ENCODE measurements around the gene RNF213. TPM values are rescaled to one million over a fixed set of nuclear protein-coding genes. Genes with fewer than 3 reads are reported as not detected.

Gene RNF213
- total RNA-seq, 1 experiment from 2014 or later, result 179 TPM

GRCh38 chr17:80384078-80384960, 123.7 kb downstream of the RNF213 start:
- DNase-seq, result no peak
- H3K27me3 ChIP-seq (ENCODE audit: insufficient read depth, low read depth), result no peaks in the 10 kb centered on the region
- no peaks in the 10 kb centered on the region for H3K4me1 ChIP-seq (replicated peaks; ENCODE audit: insufficient read depth)
- no peaks in the 10 kb centered on the region for H3K79me2 ChIP-seq (ENCODE audit: low read depth)
- no peak for TF ChIP-seq EZH2 (IDR thresholded peaks at IDR 0.05; ENCODE audit: low read depth)
- TF ChIP-seq, protein P1, sequence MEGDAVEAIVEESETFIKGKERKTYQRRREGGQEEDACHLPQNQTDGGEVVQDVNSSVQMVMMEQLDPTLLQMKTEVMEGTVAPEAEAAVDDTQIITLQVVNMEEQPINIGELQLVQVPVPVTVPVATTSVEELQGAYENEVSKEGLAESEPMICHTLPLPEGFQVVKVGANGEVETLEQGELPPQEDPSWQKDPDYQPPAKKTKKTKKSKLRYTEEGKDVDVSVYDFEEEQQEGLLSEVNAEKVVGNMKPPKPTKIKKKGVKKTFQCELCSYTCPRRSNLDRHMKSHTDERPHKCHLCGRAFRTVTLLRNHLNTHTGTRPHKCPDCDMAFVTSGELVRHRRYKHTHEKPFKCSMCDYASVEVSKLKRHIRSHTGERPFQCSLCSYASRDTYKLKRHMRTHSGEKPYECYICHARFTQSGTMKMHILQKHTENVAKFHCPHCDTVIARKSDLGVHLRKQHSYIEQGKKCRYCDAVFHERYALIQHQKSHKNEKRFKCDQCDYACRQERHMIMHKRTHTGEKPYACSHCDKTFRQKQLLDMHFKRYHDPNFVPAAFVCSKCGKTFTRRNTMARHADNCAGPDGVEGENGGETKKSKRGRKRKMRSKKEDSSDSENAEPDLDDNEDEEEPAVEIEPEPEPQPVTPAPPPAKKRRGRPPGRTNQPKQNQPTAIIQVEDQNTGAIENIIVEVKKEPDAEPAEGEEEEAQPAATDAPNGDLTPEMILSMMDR (conservative IDR thresholded peaks at IDR 0.05), result no peak
- no peaks in the 10 kb centered on the region for H3K36me3 ChIP-seq (ENCODE audit: low read depth)
- no peak overlapping the region for H3K4me3 ChIP-seq
- H3K4me2 ChIP-seq, result no peak overlapping the region
- no peak overlapping the region for H3K27ac ChIP-seq
- no peaks in the 10 kb centered on the region for H3F3A ChIP-seq (ENCODE audit: insufficient read depth, low read depth)
- CTCF ChIA-PET, result no interaction called here
- no peaks in the 10 kb centered on the region for H3K9me2 ChIP-seq (ENCODE audit: insufficient read depth)
- intact Hi-C loops (cut with micrococcal nuclease; ENCODE audit: unreplicated experiment), result no loop called here
- POLR2A ChIA-PET (ENCODE audit: unreplicated experiment), result no interaction called here
- no TSS peak for BruUV-seq (replicated peaks)
- H4K20me1 ChIP-seq (ENCODE audit: insufficient read depth), result no peaks in the 10 kb centered on the region; the same call in 1 of the 2 replicates
- H3K9me3 ChIP-seq (ENCODE audit: insufficient read depth, low read depth), result no peaks in the 10 kb centered on the region
- H2AFZ ChIP-seq, result no peak overlapping the region

GRCh38 chr17:80385046-80385445, 124.4 kb downstream of the RNF213 start:
- H3K4me3 ChIP-seq, result no peak overlapping the region
- no peaks in the 10 kb centered on the region for H3K9me2 ChIP-seq (ENCODE audit: insufficient read depth)
- H3K27ac ChIP-seq, result no peak overlapping the region
- H3K27me3 ChIP-seq (ENCODE audit: insufficient read depth, low read depth), result no peaks in the 10 kb centered on the region
- no peaks in the 10 kb centered on the region for H3F3A ChIP-seq (ENCODE audit: insufficient read depth, low read depth)
- no TSS peak for BruUV-seq (replicated peaks)
- POLR2A ChIA-PET (ENCODE audit: unreplicated experiment), result no interaction called here
- H3K9me3 ChIP-seq (ENCODE audit: insufficient read depth, low read depth), result no peaks in the 10 kb centered on the region
- no peaks in the 10 kb centered on the region for H3K79me2 ChIP-seq (ENCODE audit: low read depth)
- no peak overlapping the region for H3K4me2 ChIP-seq
- CTCF ChIA-PET, result no interaction called here
- DNase-seq, result no peak
- no peaks in the 10 kb centered on the region; the same call in 1 of the 2 replicates for H4K20me1 ChIP-seq (ENCODE audit: insufficient read depth)
- H3K4me1 ChIP-seq (replicated peaks; ENCODE audit: insufficient read depth), result no peaks in the 10 kb centered on the region
- no peaks in the 10 kb centered on the region for H3K36me3 ChIP-seq (ENCODE audit: low read depth)
- TF ChIP-seq, protein P1 (conservative IDR thresholded peaks at IDR 0.05), result no peak
- TF ChIP-seq EZH2 (IDR thresholded peaks at IDR 0.05; ENCODE audit: low read depth), result no peak
- H2AFZ ChIP-seq, result no peak overlapping the region
- intact Hi-C loops (cut with micrococcal nuclease; ENCODE audit: unreplicated experiment), result no loop called here

GRCh38 chr17:80386341-80386740, 125.7 kb downstream of the RNF213 start:
- Histone ChIP-seq H3K27ac (no peak overlapping the region), H3K4me2 (no peak overlapping the region), H3K4me3 (no peak overlapping the region), H2AFZ (no peak overlapping the region), H3K36me3 (ENCODE audit: low read depth) (no peaks in the 10 kb centered on the region), H4K20me1 (ENCODE audit: insufficient read depth) (no peaks in the 10 kb centered on the region; the same call in 1 of the 2 replicates), H3K4me1 (replicated peaks; ENCODE audit: insufficient read depth) (no peaks in the 10 kb centered on the region), H3K79me2 (ENCODE audit: low read depth) (no peaks in the 10 kb centered on the region), H3F3A (ENCODE audit: insufficient read depth, low read depth) (no peaks in the 10 kb centered on the region), H3K27me3 (ENCODE audit: insufficient read depth, low read depth) (no peaks in the 10 kb centered on the region), H3K9me3 (ENCODE audit: insufficient read depth, low read depth) (no peaks in the 10 kb centered on the region), H3K9me2 (ENCODE audit: insufficient read depth) (no peaks in the 10 kb centered on the region)
- no TSS peak for BruUV-seq (replicated peaks)
- POLR2A ChIA-PET (ENCODE audit: unreplicated experiment), result no interaction called here
- intact Hi-C loops (cut with micrococcal nuclease; ENCODE audit: unreplicated experiment), result no loop called here
- DNase-seq, result no peak
- TF ChIP-seq, protein P1 (conservative IDR thresholded peaks at IDR 0.05), result no peak
- no peak for TF ChIP-seq EZH2 (IDR thresholded peaks at IDR 0.05; ENCODE audit: low read depth)
- CTCF ChIA-PET, result interaction anchor here (0.6 kb wide), 1 partner anchor 25 kb away, joined by 3 read pairs; no protein-coding TSS in a partner anchor

All from PC-9 (cell line).